ENCODE measurements around the gene FRMPD2.

FRMPD2 gene

GRCh38 chr10:48195803-48196202 lies 78.7 kb downstream of the FRMPD2 start:
- Histone ChIP-seq H3K27ac (ENCODE audit: low read length) (no peak overlapping the region), H3K27me3 (ENCODE audit: insufficient read depth, low read length, poor library complexity) (no peaks in the 10 kb centered on the region), H3K79me2 (ENCODE audit: insufficient read depth, low read length) (no peaks in the 10 kb centered on the region), H2AFZ (ENCODE audit: low read depth, low read length) (no peak overlapping the region), H4K20me1 (ENCODE audit: insufficient read depth, low read length) (no peaks in the 10 kb centered on the region), H3K4me2 (ENCODE audit: insufficient read depth, low read length) (no peak overlapping the region), H3K4me1 (ENCODE audit: insufficient read depth, low read length) (0 out of 2 replicates have a peak, but pooled peaks cover 5% of the 10 kb centered on the region), H3K9me3 (ENCODE audit: insufficient read depth, low read length, severe bottlenecking) (no peaks in the 10 kb centered on the region), H3K9ac (ENCODE audit: low read depth, low read length) (no peak overlapping the region), H3K36me3 (ENCODE audit: insufficient read depth, low read length) (no peaks in the 10 kb centered on the region), H3K4me3 (ENCODE audit: low read depth in 1 of 2, low read length in 2 of 2) (no peak overlapping the region)
- TF ChIP-seq EZH2 (IDR thresholded peaks at IDR 0.05; ENCODE audit: borderline replicate concordance, low read depth, low read length, severe bottlenecking), result no peak
- TF ChIP-seq, protein P1, sequence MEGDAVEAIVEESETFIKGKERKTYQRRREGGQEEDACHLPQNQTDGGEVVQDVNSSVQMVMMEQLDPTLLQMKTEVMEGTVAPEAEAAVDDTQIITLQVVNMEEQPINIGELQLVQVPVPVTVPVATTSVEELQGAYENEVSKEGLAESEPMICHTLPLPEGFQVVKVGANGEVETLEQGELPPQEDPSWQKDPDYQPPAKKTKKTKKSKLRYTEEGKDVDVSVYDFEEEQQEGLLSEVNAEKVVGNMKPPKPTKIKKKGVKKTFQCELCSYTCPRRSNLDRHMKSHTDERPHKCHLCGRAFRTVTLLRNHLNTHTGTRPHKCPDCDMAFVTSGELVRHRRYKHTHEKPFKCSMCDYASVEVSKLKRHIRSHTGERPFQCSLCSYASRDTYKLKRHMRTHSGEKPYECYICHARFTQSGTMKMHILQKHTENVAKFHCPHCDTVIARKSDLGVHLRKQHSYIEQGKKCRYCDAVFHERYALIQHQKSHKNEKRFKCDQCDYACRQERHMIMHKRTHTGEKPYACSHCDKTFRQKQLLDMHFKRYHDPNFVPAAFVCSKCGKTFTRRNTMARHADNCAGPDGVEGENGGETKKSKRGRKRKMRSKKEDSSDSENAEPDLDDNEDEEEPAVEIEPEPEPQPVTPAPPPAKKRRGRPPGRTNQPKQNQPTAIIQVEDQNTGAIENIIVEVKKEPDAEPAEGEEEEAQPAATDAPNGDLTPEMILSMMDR (IDR thresholded peaks at IDR 0.05; ENCODE audit: borderline replicate concordance, extremely low read depth, low read length, poor library complexity, severe bottlenecking), result no peak
- ATAC-seq (ENCODE audit: insufficient read depth, low read depth), result no peak
- no peak for DNase-seq

- Histone ChIP-seq H3K9ac (ENCODE audit: low read depth, low read length) (no peak overlapping the region), H2AFZ (ENCODE audit: low read depth, low read length) (no peak overlapping the region), H3K9me3 (ENCODE audit: insufficient read depth, low read length, severe bottlenecking) (no peaks in the 10 kb centered on the region), H3K27ac (ENCODE audit: low read length) (no peak overlapping the region), H3K79me2 (ENCODE audit: insufficient read depth, low read length) (no peaks in the 10 kb centered on the region), H3K4me1 (ENCODE audit: insufficient read depth, low read length) (0 out of 2 replicates have a peak, but pooled peaks cover 5% of the 10 kb centered on the region), H3K4me2 (ENCODE audit: insufficient read depth, low read length) (no peak overlapping the region), H4K20me1 (ENCODE audit: insufficient read depth, low read length) (no peaks in the 10 kb centered on the region), H3K4me3 (ENCODE audit: low read depth in 1 of 2, low read length in 2 of 2) (no peak overlapping the region), H3K36me3 (ENCODE audit: insufficient read depth, low read length) (no peaks in the 10 kb centered on the region), H3K27me3 (ENCODE audit: insufficient read depth, low read length, poor library complexity) (no peaks in the 10 kb centered on the region)
- TF ChIP-seq, protein P1 (IDR thresholded peaks at IDR 0.05; ENCODE audit: borderline replicate concordance, extremely low read depth, low read length, poor library complexity, severe bottlenecking), result no peak
- DNase-seq, result no peak
- ATAC-seq (ENCODE audit: insufficient read depth, low read depth), result no peak
These were observed 79.7 kb downstream of the FRMPD2 start for GRCh38 chr10:48194830-48195229.

DNA sequence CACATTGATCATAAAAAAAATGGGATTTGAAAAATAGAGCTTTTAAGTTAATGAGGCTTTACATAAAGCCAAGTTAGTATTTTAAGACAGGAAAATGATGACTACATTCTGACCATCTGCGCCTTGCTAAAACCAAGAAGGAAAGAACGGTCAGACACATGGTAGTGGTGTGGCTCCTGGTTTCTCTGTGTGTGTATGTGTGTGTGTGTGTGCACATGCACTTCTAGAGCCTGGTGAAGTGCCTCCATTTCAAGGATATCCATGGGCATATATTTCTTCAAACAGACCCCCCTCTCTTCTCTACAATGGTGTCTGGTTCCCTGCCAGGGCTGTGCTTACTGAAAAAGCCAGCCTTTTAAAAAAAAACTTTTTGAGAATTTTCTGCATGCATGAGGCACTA lies 80.9 kb downstream of the FRMPD2 start:
- H3K4me1 ChIP-seq (ENCODE audit: insufficient read depth, low read length), result no peaks in the 10 kb centered on the region
- no peaks in the 10 kb centered on the region for H4K20me1 ChIP-seq (ENCODE audit: insufficient read depth, low read length)
- no peak overlapping the region for H2AFZ ChIP-seq (ENCODE audit: low read depth, low read length)
- no peak overlapping the region for H3K27ac ChIP-seq (ENCODE audit: low read length)
- DNase-seq (no peak), ATAC-seq (ENCODE audit: insufficient read depth, low read depth) (no peak)
- H3K4me2 ChIP-seq (ENCODE audit: insufficient read depth, low read length), result no peak overlapping the region
- TF ChIP-seq, protein P1 (IDR thresholded peaks at IDR 0.05; ENCODE audit: borderline replicate concordance, extremely low read depth, low read length, poor library complexity, severe bottlenecking), result no peak
- TF ChIP-seq EZH2 (IDR thresholded peaks at IDR 0.05; ENCODE audit: borderline replicate concordance, low read depth, low read length, severe bottlenecking), result no peak
- H3K27me3 ChIP-seq (ENCODE audit: insufficient read depth, low read length, poor library complexity), result no peaks in the 10 kb centered on the region
- H3K4me3 ChIP-seq (ENCODE audit: low read depth in 1 of 2, low read length in 2 of 2), result no peak overlapping the region
- no peaks in the 10 kb centered on the region for H3K79me2 ChIP-seq (ENCODE audit: insufficient read depth, low read length)
- no peaks in the 10 kb centered on the region for H3K36me3 ChIP-seq (ENCODE audit: insufficient read depth, low read length)
- no peaks in the 10 kb centered on the region for H3K9me3 ChIP-seq (ENCODE audit: insufficient read depth, low read length, severe bottlenecking)
- H3K9ac ChIP-seq (ENCODE audit: low read depth, low read length), result no peak overlapping the region

Measured in DND-41 (cell line).